ENCODE data around the gene CDK5R2. TPM values are rescaled to one million over a fixed set of nuclear protein-coding genes. Genes with fewer than 3 reads are reported as not detected.

Gene CDK5R2
- total RNA-seq (2022; extraction: Qiagen RNA extraction; ENCODE audit: low read depth) = 0.89 to 3.2 TPM (median 2.2 TPM) in 5 replicates

GRCh38 chr2:218959141-218959731, at the start of gene CDK5R2:
Gene CDK5R2 (plus strand): TSS chr2:218959666. CDS start chr2:218959821, 155 bp downstream.

GRCh38 chr2:218985021-218985324, 25.5 kb downstream of the CDK5R2 start, which contains the start of gene FEV:
Gene FEV (minus strand): TSS chr2:218985184. CDS start chr2:218985075, 109 bp downstream.

GRCh38 chr2:218993345-218994315, 34.2 kb downstream of the CDK5R2 start, which contains the start of gene CRYBA2:
Gene CRYBA2 (minus strand): TSS chr2:218993422. CDS start chr2:218993176, 246 bp downstream.

Other genes with a start within 250 kb of the CDK5R2 start
- gene TTLL4, start 248.8 kb upstream of the CDK5R2 start, total RNA-seq (2022; extraction: Qiagen RNA extraction; ENCODE audit: low read depth) = 27.1 to 34.0 TPM (median 27.5 TPM) in 5 replicates
- gene CYP27A1, start 177.5 kb upstream of the CDK5R2 start, total RNA-seq (2022; extraction: Qiagen RNA extraction; ENCODE audit: low read depth) = 0.13 to 0.18 TPM (median 0.14 TPM) in 4 of 5 replicates, not detected in the other
- not detected in 5 replicates for gene PRKAG3, start 127.9 kb upstream of the CDK5R2 start, total RNA-seq (2022; extraction: Qiagen RNA extraction; ENCODE audit: low read depth)
- 0.08 to 0.13 TPM (median 0.11 TPM) in 4 of 5 replicates, not detected in the other for gene WNT6, start 99.9 kb upstream of the CDK5R2 start, total RNA-seq (2022; extraction: Qiagen RNA extraction; ENCODE audit: low read depth)
- gene WNT10A, start 78.8 kb upstream of the CDK5R2 start, total RNA-seq (2022; extraction: Qiagen RNA extraction; ENCODE audit: low read depth) = 0.06 to 0.24 TPM (median 0.10 TPM) in 4 of 5 replicates, not detected in the other
- 0.08 TPM in 1 of 5 replicates, not detected in the others for gene FEV, start 25.5 kb downstream of the CDK5R2 start, total RNA-seq (2022; extraction: Qiagen RNA extraction; ENCODE audit: low read depth)
- gene CRYBA2, start 33.8 kb downstream of the CDK5R2 start, total RNA-seq (2022; extraction: Qiagen RNA extraction; ENCODE audit: low read depth) = 0.44 TPM in 1 of 5 replicates, not detected in the others
- gene CFAP65, start 81.8 kb downstream of the CDK5R2 start, total RNA-seq (2022; extraction: Qiagen RNA extraction; ENCODE audit: low read depth) = 0.10 to 0.34 TPM (median 0.14 TPM) in 5 replicates
- gene IHH, start 101.3 kb downstream of the CDK5R2 start, total RNA-seq (2022; extraction: Qiagen RNA extraction; ENCODE audit: low read depth) = 0.09 to 0.21 TPM (median 0.13 TPM) in 4 of 5 replicates, not detected in the other
- gene NHEJ1, start 201.1 kb downstream of the CDK5R2 start, total RNA-seq (2022; extraction: Qiagen RNA extraction; ENCODE audit: low read depth) = 14.2 to 17.9 TPM (median 15.0 TPM) in 5 replicates
- gene SLC23A3, start 210.4 kb downstream of the CDK5R2 start, total RNA-seq (2022; extraction: Qiagen RNA extraction; ENCODE audit: low read depth) = 0.37 to 0.72 TPM (median 0.44 TPM) in 5 replicates
- 35.6 to 47.6 TPM (median 44.4 TPM) in 5 replicates for gene CNPPD1, start 217.3 kb downstream of the CDK5R2 start, total RNA-seq (2022; extraction: Qiagen RNA extraction; ENCODE audit: low read depth)
- 63.3 to 90.6 TPM (median 87.4 TPM) in 5 replicates for gene RETREG2, start 218.6 kb downstream of the CDK5R2 start, total RNA-seq (2022; extraction: Qiagen RNA extraction; ENCODE audit: low read depth)
- 17.9 to 24.2 TPM (median 22.6 TPM) in 5 replicates for gene ZFAND2B, start 247.1 kb downstream of the CDK5R2 start, total RNA-seq (2022; extraction: Qiagen RNA extraction; ENCODE audit: low read depth)

All from A549 treated with CpdA at 1 μM for 4 hours (cell line).